Left colon (tissue), 2 donors: Measurements from ENCODE around the gene RXFP1. TPM values are rescaled to one million over a fixed set of nuclear protein-coding genes. Genes with fewer than 3 reads are reported as not detected.
A peak's percentile ranks its signal among the peaks of the same experiment; 100 is the strongest.

Experiments
- ATAC-seq: fragments of 200-7000 bp; cut with Tn5 transposase; one replicate; pipeline ENCODE4 v1.9.1; 2020; ENCODE audit warnings: mild to moderate bottlenecking, moderate library complexity
- DNase-seq, 2 donors: peaks; one replicate each; pipeline ENCODE4 v3.0.0-alpha.2; 2020
- intact Hi-C, 2 donors: fragments of 100-400 bp; cut with DNase I in 1 of 2; cut with micrococcal nuclease in 1 of 2; formaldehyde crosslinking; loops; one replicate each; pipeline versions ENCODE4 v1.11.2 to v1.14.0; 2022; cut with DNase I, micrococcal nuclease
- total RNA-seq, 2 donors: library from RNA; stranded (reverse); fragmentation: NEBNext Ultra II Directional; extraction: Animal tissue kit (Norgen Biotek cat#: 25700); gene quantifications; one replicate each; pipeline ENCODE4 v1.2.1, GENCODE V29; 2021
- donor health status: DM: no; HTN: no; CAD: no.
- donor health status: DM: yes; HTN: yes; CAD: no.

The RXFP1 gene
- total RNA-seq, 2 donors from 2014 or later: 0.18 to 0.28 TPM

GRCh38 chr4:158599765-158600498 is 78.2 kb downstream of the RXFP1 start:
- intact Hi-C loops: no loop called here
- ATAC-seq (no peak), DNase-seq (no peak)

GRCh38 chr4:158604369-158604768 is 82.7 kb downstream of the RXFP1 start:
- ATAC-seq (no peak), DNase-seq (no peak)
- intact Hi-C loops: no loop called here

GRCh38 chr4:158605393-158605792 is 83.7 kb downstream of the RXFP1 start:
- ATAC-seq (no peak), DNase-seq (no peak)
- intact Hi-C loops: no loop called here

GRCh38 chr4:158606969-158607368 is 85.3 kb downstream of the RXFP1 start:
- no peak for DNase-seq
- intact Hi-C loops: no loop called here
- no peak for ATAC-seq

- intact Hi-C loops: no loop called here
- DNase-seq (no peak), ATAC-seq (no peak)
Measured at GRCh38 chr4:158609116-158609515, 87.4 kb downstream of the RXFP1 start.

- intact Hi-C loops: no loop called here
- ATAC-seq (peak; percentile 89), DNase-seq (no peak)
Measured at GRCh38 chr4:158610790-158611189, 89.1 kb downstream of the RXFP1 start.

GRCh38 chr4:158613046-158613445 is 91.4 kb downstream of the RXFP1 start:
- ATAC-seq: no peak
- intact Hi-C loops: no loop called here
- no peak for DNase-seq

- no peak for ATAC-seq
- DNase-seq: no peak
- intact Hi-C loops: no loop called here
Measured at GRCh38 chr4:158617956-158618355, 96.3 kb downstream of the RXFP1 start.

- no peak for ATAC-seq
- intact Hi-C loops: loop anchor here in 1 of 2 donors (10.0 kb wide), 1 partner anchor 377 kb away; no protein-coding TSS in a partner anchor
- no peak for DNase-seq
Measured at GRCh38 chr4:158621729-158622128, 100.0 kb downstream of the RXFP1 start.

GRCh38 chr4:158622251-158622650 is 100.6 kb downstream of the RXFP1 start:
- intact Hi-C loops: loop anchor here in 1 of 2 donors (10.0 kb wide), 1 partner anchor 377 kb away; no protein-coding TSS in a partner anchor
- ATAC-seq (no peak), DNase-seq (no peak)

GRCh38 chr4:158624889-158625478 is 103.3 kb downstream of the RXFP1 start:
- DNase-seq: no peak
- intact Hi-C loops: loop anchor here in 1 of 2 donors (10.0 kb wide), 1 partner anchor 380 kb away; no protein-coding TSS in a partner anchor
- peak; percentile 73 for ATAC-seq

- ATAC-seq: no peak
- intact Hi-C loops: loop anchor here in 1 of 2 donors (10.0 kb wide), 1 partner anchor 381 kb away; no protein-coding TSS in a partner anchor
- no peak for DNase-seq
Measured at GRCh38 chr4:158625544-158625943, 103.9 kb downstream of the RXFP1 start.

- peak; percentile 93 for ATAC-seq
- intact Hi-C loops: no loop called here
- DNase-seq: peak in 1 of 2 donors; percentile 7
Measured at GRCh38 chr4:158630893-158631292, 109.2 kb downstream of the RXFP1 start.

- intact Hi-C loops: no loop called here
- ATAC-seq: no peak
- DNase-seq: no peak
Measured at GRCh38 chr4:158636619-158637018, 114.9 kb downstream of the RXFP1 start.

- intact Hi-C loops: no loop called here
- no peak for DNase-seq
- ATAC-seq: no peak
Measured at GRCh38 chr4:158644356-158644755, 122.7 kb downstream of the RXFP1 start.

GRCh38 chr4:158644760-158645159 is 123.1 kb downstream of the RXFP1 start:
- ATAC-seq (no peak), DNase-seq (no peak)
- intact Hi-C loops: no loop called here

GRCh38 chr4:158649111-158649680 is 127.5 kb downstream of the RXFP1 start:
- intact Hi-C loops: no loop called here
- ATAC-seq (no peak), DNase-seq (no peak)

- no peak for DNase-seq
- no peak for ATAC-seq
- intact Hi-C loops: no loop called here
Measured at GRCh38 chr4:158652920-158653319, 131.2 kb downstream of the RXFP1 start.

- intact Hi-C loops: no loop called here
- DNase-seq: no peak
Measured at GRCh38 chr4:158656439-158656838, 134.8 kb downstream of the RXFP1 start.

GRCh38 chr4:158657291-158657690 is 135.6 kb downstream of the RXFP1 start:
- no peak for ATAC-seq
- intact Hi-C loops: no loop called here
- DNase-seq: no peak

More at GRCh38 chr4:158656439-158656838, 134.8 kb downstream of the RXFP1 start:
- ATAC-seq: no peak
